HEK293T (cell line): ENCODE results near the gene SLC25A44.

Experiments
- ARNT ChIP-seq: fragments of 450-650 bp; IDR thresholded peaks from 2 replicates; pipeline ENCODE4 v1.6.1; 2017; ENCODE audit warnings: mild to moderate bottlenecking
- BHLHE40 ChIP-seq: fragments of 450-650 bp; IDR thresholded peaks from 2 replicates; pipeline ENCODE4 v1.6.1; 2016; ENCODE audit warnings: mild to moderate bottlenecking, moderate library complexity, borderline replicate concordance
- FOXK2 ChIP-seq: fragments of 450-650 bp; IDR thresholded peaks from 2 replicates; pipeline ENCODE4 v1.6.1; 2016; ENCODE audit warnings: mild to moderate bottlenecking
- FOXM1 ChIP-seq: fragments of 450-650 bp; IDR thresholded peaks from 2 replicates; pipeline ENCODE4 v1.6.1; 2017; ENCODE audit warnings: mild to moderate bottlenecking, borderline replicate concordance
- NFRKB ChIP-seq: fragments of 450-650 bp; IDR thresholded peaks from 2 replicates; pipeline ENCODE4 v1.6.1; 2016; ENCODE audit warnings: mild to moderate bottlenecking, moderate library complexity
- SP1 ChIP-seq: fragments of 450-650 bp; IDR thresholded peaks from 2 replicates; pipeline ENCODE4 v1.6.1; 2017
- SUZ12 ChIP-seq: fragments of 450-650 bp; IDR thresholded peaks from 2 replicates; pipeline ENCODE4 v1.6.1; 2016; ENCODE audit warnings: mild to moderate bottlenecking
- TARDBP ChIP-seq: fragments of 450-650 bp; IDR thresholded peaks from 2 replicates; pipeline ENCODE4 v1.6.1; 2016

- TF ChIP-seq FOXK2: no peak
- no peak for TF ChIP-seq NFRKB
- TF ChIP-seq ARNT: no peak
- TF ChIP-seq BHLHE40: no peak
- TF ChIP-seq SUZ12: no peak
- no peak for TF ChIP-seq SP1
- no peak for TF ChIP-seq FOXM1
- no peak for TF ChIP-seq TARDBP
Observed at GRCh38 chr1:156258859-156259258, 65.0 kb downstream of the SLC25A44 start.
